ENCODE data around the gene LIN7C. TPM values are rescaled to one million over a fixed set of nuclear protein-coding genes. Genes with fewer than 3 reads are reported as not detected.

The LIN7C gene
- total and polyA plus RNA-seq, 9 donors: 7.0 to 39.0 (median 33.1) TPM

GRCh38 chr11:27465629-27466028, 40.9 kb downstream of the LIN7C start:
- WGBS, 3 donors: 44 to 61% (median 44%) methylated on average over 3 of the region's 3 CpGs
- no peaks in the 10 kb centered on the region for H3K36me3 ChIP-seq
- no peaks in the 10 kb centered on the region for H3K27me3 ChIP-seq
- no peak for TF ChIP-seq CTCF (IDR thresholded peaks at IDR 0.05)
- TF ChIP-seq EP300 (IDR thresholded peaks at IDR 0.05): no peak
- TF ChIP-seq POLR2A (IDR thresholded peaks at IDR 0.05): no peak
- H3K9me3 ChIP-seq: no peaks in the 10 kb centered on the region
- DNase-seq: no peak
- intact Hi-C loops (cut with DNase I): loop anchor here in 1 of 4 donors (10.0 kb wide), 1 partner anchor 51 kb away; no protein-coding TSS in a partner anchor
- H3K4me3 ChIP-seq: no peak overlapping the region
- H3K4me1 ChIP-seq (ENCODE audit: insufficient read depth): peaks cover 10% of the 10 kb centered on the region
- H3K27ac ChIP-seq: no peak overlapping the region

GRCh38 chr11:27464909-27465308, 41.7 kb downstream of the LIN7C start:
- Histone ChIP-seq H3K4me3 (no peak overlapping the region), H3K4me1 (ENCODE audit: insufficient read depth) (peaks cover 11% of the 10 kb centered on the region), H3K9me3 (no peaks in the 10 kb centered on the region), H3K27me3 (no peaks in the 10 kb centered on the region), H3K36me3 (no peaks in the 10 kb centered on the region), H3K27ac (no peak overlapping the region)
- no peak for DNase-seq
- WGBS, 3 donors: 55 to 65% (median 57%) methylated on average over 2 of the region's 2 CpGs
- TF ChIP-seq EP300 (IDR thresholded peaks at IDR 0.05) (no peak), CTCF (IDR thresholded peaks at IDR 0.05) (no peak)
- intact Hi-C loops (cut with DNase I): loop anchor here in 1 of 4 donors (10.0 kb wide), 1 partner anchor 50 kb away; no protein-coding TSS in a partner anchor

- no peaks in the 10 kb centered on the region for H3K36me3 ChIP-seq
- TF ChIP-seq CTCF (IDR thresholded peaks at IDR 0.05) (no peak), POLR2A (IDR thresholded peaks at IDR 0.05) (no peak), EP300 (IDR thresholded peaks at IDR 0.05) (no peak)
- 67 to 86% (median 77%) methylated on average over 2 of the region's 2 CpGs for WGBS, 3 donors
- DNase-seq: no peak
- peaks cover 9% of the 10 kb centered on the region for H3K4me1 ChIP-seq (ENCODE audit: insufficient read depth)
- no peak overlapping the region for H3K4me3 ChIP-seq
- no peaks in the 10 kb centered on the region for H3K27me3 ChIP-seq
- no peaks in the 10 kb centered on the region for H3K9me3 ChIP-seq
- no peak overlapping the region for H3K27ac ChIP-seq
- intact Hi-C loops (cut with DNase I): loop anchor here in 1 of 4 donors (10.0 kb wide), 1 partner anchor 49 kb away; no protein-coding TSS in a partner anchor
These were observed 42.3 kb downstream of the LIN7C start for GRCh38 chr11:27464289-27464696.

- TF ChIP-seq POLR2A (IDR thresholded peaks at IDR 0.05): no peak
- no peak for TF ChIP-seq EP300 (IDR thresholded peaks at IDR 0.05)
- TF ChIP-seq CTCF (IDR thresholded peaks at IDR 0.05): no peak
- Histone ChIP-seq H3K4me3 (no peak overlapping the region), H3K4me1 (ENCODE audit: insufficient read depth) (peaks cover 8% of the 10 kb centered on the region), H3K9me3 (no peaks in the 10 kb centered on the region), H3K36me3 (no peaks in the 10 kb centered on the region), H3K27me3 (no peaks in the 10 kb centered on the region), H3K27ac (no peak overlapping the region)
- WGBS, 3 donors: 77 to 84% (median 80%) methylated on average over 5 of the region's 5 CpGs
- intact Hi-C loops (cut with DNase I): loop anchor here in 1 of 4 donors (10.0 kb wide), 1 partner anchor 48 kb away; no protein-coding TSS in a partner anchor
- DNase-seq: no peak
These were observed 44.0 kb downstream of the LIN7C start for GRCh38 chr11:27462543-27462942.
